WERI-Rb-1 (cell line): ENCODE data around the gene PRKAR1B.

ENCODE experiments used
- DNase-seq: peaks from one replicate; pipeline ENCODE4 v3.0.0-alpha.2; 2020
- H3K27ac ChIP-seq: fragments of 250-450 bp; sonication (Bioruptor Pico); 2 replicates; pipeline ENCODE4 v1.5.1; 2020; ENCODE audit warnings: mild to moderate bottlenecking, moderate library complexity
- H3K27me3 ChIP-seq: fragments of 250-450 bp; sonication (Bioruptor Pico); 2 replicates; pipeline ENCODE4 v1.5.1; 2021; ENCODE audit warnings: mild to moderate bottlenecking, low read depth, moderate library complexity; ENCODE audit not compliant: insufficient read depth, severe bottlenecking
- H3K36me3 ChIP-seq: fragments of 250-450 bp; sonication (Bioruptor Pico); 2 replicates; pipeline ENCODE4 v1.5.1; 2020; ENCODE audit warnings: mild to moderate bottlenecking, moderate library complexity
- H3K4me3 ChIP-seq: 2 replicates; pipeline ENCODE4 v1.5.1; 2011; ENCODE audit warnings: low read depth, mild to moderate bottlenecking, control low read depth, low read length
- H3K9me3 ChIP-seq: fragments of 250-450 bp; sonication (Bioruptor Pico); 2 replicates; pipeline ENCODE4 v1.5.1; 2021; ENCODE audit warnings: mild to moderate bottlenecking, moderate library complexity; ENCODE audit not compliant: severe bottlenecking
- TF ChIP-seq, protein P1 (sequence below): IDR thresholded peaks from 2 replicates; pipeline ENCODE4 v1.5.1; 2011; ENCODE audit warnings: low read depth, mild to moderate bottlenecking, control low read depth, inconsistent platforms, low read length

The PRKAR1B gene

DNA sequence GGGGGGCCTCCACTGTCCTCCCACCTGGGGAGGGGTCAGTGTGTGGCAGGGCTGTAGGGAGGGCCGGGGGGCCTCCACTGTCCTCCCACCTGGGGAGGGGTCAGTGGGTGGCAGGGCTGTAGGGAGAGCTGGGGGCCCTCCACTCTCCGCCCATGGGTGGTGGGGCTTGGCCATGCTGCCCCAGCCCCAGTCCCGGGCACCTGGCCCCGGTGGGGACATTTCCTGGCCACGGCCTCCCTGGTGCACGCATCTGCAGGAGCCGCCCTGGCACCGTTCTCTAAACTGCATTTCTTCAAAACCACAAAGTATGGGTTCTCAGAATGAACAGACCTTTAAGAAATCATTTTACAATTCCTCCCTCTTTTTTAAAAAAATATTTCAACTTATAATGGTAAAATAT is 118.1 kb downstream of the PRKAR1B start:
- no peak for DNase-seq
- H3K9me3 ChIP-seq: no peaks in the 10 kb centered on the region
- TF ChIP-seq, protein P1, sequence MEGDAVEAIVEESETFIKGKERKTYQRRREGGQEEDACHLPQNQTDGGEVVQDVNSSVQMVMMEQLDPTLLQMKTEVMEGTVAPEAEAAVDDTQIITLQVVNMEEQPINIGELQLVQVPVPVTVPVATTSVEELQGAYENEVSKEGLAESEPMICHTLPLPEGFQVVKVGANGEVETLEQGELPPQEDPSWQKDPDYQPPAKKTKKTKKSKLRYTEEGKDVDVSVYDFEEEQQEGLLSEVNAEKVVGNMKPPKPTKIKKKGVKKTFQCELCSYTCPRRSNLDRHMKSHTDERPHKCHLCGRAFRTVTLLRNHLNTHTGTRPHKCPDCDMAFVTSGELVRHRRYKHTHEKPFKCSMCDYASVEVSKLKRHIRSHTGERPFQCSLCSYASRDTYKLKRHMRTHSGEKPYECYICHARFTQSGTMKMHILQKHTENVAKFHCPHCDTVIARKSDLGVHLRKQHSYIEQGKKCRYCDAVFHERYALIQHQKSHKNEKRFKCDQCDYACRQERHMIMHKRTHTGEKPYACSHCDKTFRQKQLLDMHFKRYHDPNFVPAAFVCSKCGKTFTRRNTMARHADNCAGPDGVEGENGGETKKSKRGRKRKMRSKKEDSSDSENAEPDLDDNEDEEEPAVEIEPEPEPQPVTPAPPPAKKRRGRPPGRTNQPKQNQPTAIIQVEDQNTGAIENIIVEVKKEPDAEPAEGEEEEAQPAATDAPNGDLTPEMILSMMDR: no peak
- no peaks in the 10 kb centered on the region for H3K27me3 ChIP-seq
- no peaks in the 10 kb centered on the region for H3K36me3 ChIP-seq
- no peak overlapping the region for H3K27ac ChIP-seq
- no peak overlapping the region for H3K4me3 ChIP-seq

GRCh38 chr7:608361-608760 is 118.7 kb downstream of the PRKAR1B start:
- Histone ChIP-seq H3K27ac (no peak overlapping the region), H3K4me3 (no peak overlapping the region), H3K27me3 (no peaks in the 10 kb centered on the region), H3K9me3 (no peaks in the 10 kb centered on the region), H3K36me3 (no peaks in the 10 kb centered on the region)
- no peak for DNase-seq
- TF ChIP-seq, protein P1: no peak

- TF ChIP-seq, protein P1: no peak
- Histone ChIP-seq H3K27ac (no peak overlapping the region), H3K9me3 (no peaks in the 10 kb centered on the region)
Observed at GRCh38 chr7:607938-608337, 119.1 kb downstream of the PRKAR1B start.

GRCh38 chr7:605661-606450 is 121.2 kb downstream of the PRKAR1B start:
- H3K9me3 ChIP-seq: no peaks in the 10 kb centered on the region
- H3K27ac ChIP-seq: no peak overlapping the region
- no peaks in the 10 kb centered on the region for H3K36me3 ChIP-seq
- H3K27me3 ChIP-seq: no peaks in the 10 kb centered on the region
- TF ChIP-seq, protein P1: no peak
- no peak overlapping the region for H3K4me3 ChIP-seq
- DNase-seq: no peak

More at GRCh38 chr7:607938-608337, 119.1 kb downstream of the PRKAR1B start:
- Histone ChIP-seq H3K36me3 (no peaks in the 10 kb centered on the region), H3K4me3 (no peak overlapping the region), H3K27me3 (no peaks in the 10 kb centered on the region)
- no peak for DNase-seq

- Histone ChIP-seq H3K27me3 (no peaks in the 10 kb centered on the region), H3K36me3 (no peaks in the 10 kb centered on the region), H3K4me3 (no peak overlapping the region), H3K27ac (no peak overlapping the region), H3K9me3 (no peaks in the 10 kb centered on the region)
- DNase-seq: no peak
- TF ChIP-seq, protein P1: no peak
Observed at GRCh38 chr7:604884-605531, 122.1 kb downstream of the PRKAR1B start.
